Skeletal muscle satellite cell (primary cell): ENCODE data around the gene IRAK3.
"Not testable (repeated sequence)": the region's sequence is repeated elsewhere in the genome, so short reads cannot be mapped to it uniquely, and the experiment has no call there.

ENCODE experiments used
- H3K27me3 ChIP-seq: 2 replicates; pipeline ENCODE4 v1.7.0; 2013; ENCODE audit warnings: low read length; ENCODE audit not compliant: control insufficient read depth, insufficient read depth
- H3K36me3 ChIP-seq: 2 replicates; pipeline ENCODE4 v1.7.0; 2013; ENCODE audit warnings: mild to moderate bottlenecking, control low read depth, low read length; ENCODE audit not compliant: insufficient read depth
- H3K4me1 ChIP-seq: 2 replicates; pipeline ENCODE4 v1.7.0; 2013; ENCODE audit warnings: low read length; ENCODE audit not compliant: control insufficient read depth, insufficient read depth
- H3K4me2 ChIP-seq: 2 replicates; pipeline ENCODE4 v1.7.0; 2013; ENCODE audit warnings: mild to moderate bottlenecking, low read length
- H3K4me3 ChIP-seq: 2 replicates; pipeline ENCODE4 v1.7.0; 2013; ENCODE audit warnings: low read length
- H3K9ac ChIP-seq: 2 replicates; pipeline ENCODE4 v1.7.0; 2013; ENCODE audit warnings: mild to moderate bottlenecking, low read depth, low read length, moderate library complexity
- H3K9me3 ChIP-seq: replicated peaks from 2 replicates; pipeline ENCODE4 v1.7.0; 2013; ENCODE audit warnings: mild to moderate bottlenecking, control low read depth, low read length

The IRAK3 gene

DNA sequence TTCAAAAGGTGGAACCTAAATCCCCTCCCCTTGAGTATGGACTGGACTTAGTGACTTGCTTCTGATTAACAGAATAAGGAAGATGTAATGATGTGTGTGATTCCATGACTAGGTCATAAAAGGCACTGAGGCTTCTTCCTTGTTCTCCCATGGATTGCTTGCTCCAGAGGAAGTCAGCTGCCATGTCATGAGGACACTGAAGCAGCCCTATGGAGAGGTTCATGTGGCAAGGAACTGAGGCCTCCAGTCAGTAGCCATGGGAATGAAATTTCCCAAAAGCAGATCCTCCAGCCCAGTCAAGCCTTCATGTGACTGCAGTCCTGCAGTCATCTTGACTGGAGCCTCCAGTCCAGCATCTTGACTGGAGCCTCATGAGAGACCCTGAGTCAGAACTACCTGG is 29.9 kb upstream of the IRAK3 start:
- no peaks in the 10 kb centered on the region for H3K36me3 ChIP-seq
- H3K4me2 ChIP-seq, result no peak overlapping the region
- H3K9ac ChIP-seq, result no peak overlapping the region
- H3K9me3 ChIP-seq, result no peaks in the 10 kb centered on the region
- no peak overlapping the region for H3K4me3 ChIP-seq
- H3K27me3 ChIP-seq, result no peaks in the 10 kb centered on the region
- peaks cover 8% of the 10 kb centered on the region for H3K4me1 ChIP-seq

DNA sequence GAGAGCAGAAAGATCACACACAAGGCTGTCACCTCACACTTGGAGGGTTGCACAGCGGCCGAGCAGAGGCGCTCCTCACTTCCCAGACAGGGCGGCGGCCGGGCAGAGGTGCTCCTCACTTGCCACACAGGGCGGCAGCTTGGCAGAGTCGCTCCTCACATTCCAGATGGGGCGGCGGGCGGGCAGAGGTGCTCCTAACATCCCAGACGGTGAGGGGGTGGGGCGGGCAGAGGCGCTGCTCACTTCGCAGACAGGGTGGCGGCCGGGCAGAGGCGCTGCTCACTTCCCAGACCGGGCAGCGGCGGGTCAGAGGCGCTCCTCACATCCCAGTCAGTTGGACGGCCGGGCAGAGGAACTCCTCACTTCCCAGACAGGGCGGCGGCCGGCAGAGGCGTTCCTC is 28.3 kb upstream of the IRAK3 start:
- Histone ChIP-seq H3K4me2 (no peak overlapping the region), H3K4me1 (no peaks in the 10 kb centered on the region), H3K9me3 (no peaks in the 10 kb centered on the region), H3K4me3 (no peak overlapping the region), H3K9ac (no peak overlapping the region), H3K27me3 (no peaks in the 10 kb centered on the region), H3K36me3 (peaks cover 8% of the 10 kb centered on the region)

DNA sequence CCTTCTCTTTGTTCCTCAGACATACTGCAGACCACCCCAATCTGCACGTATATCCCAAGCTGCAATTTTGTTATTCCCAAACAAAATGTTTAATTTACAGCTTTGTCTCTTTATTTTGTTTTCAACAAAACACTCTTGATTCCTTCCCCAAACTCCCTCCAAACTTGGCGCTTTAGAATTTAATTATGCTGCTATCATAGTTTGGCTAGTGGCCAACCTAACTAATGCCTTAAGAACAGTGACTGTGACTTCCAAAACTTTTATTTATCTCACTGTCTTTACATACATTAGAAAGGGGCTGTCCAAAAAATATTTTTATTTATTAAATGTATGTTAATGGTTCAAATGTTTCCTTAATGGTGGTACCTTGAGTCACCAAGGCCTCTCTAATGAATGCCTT is 26.3 kb upstream of the IRAK3 start:
- H3K4me3 ChIP-seq, result no peak overlapping the region
- H3K36me3 ChIP-seq, result peaks cover 11% of the 10 kb centered on the region
- no peak overlapping the region for H3K9ac ChIP-seq
- no peaks in the 10 kb centered on the region for H3K27me3 ChIP-seq
- no peaks in the 10 kb centered on the region for H3K4me1 ChIP-seq
- H3K4me2 ChIP-seq, result no peak overlapping the region
- no peaks in the 10 kb centered on the region for H3K9me3 ChIP-seq

DNA sequence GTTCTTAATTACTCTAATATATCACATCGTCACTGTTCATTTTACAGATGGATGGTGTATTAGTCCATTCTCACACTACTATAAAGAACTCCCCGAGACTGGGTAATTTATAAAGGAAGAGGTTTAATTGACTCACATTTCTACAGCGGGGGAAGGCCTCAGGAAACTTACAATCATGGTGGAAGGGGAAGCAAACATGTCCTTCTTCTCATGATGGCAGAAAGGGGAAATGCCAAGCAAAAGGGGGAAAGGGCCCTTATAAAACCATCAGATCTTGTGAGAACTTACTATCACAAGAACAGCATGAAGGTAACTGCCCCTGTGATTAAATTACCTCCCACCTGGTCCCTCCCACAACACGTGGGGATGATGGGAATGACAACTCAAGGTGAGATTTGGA is 25.7 kb upstream of the IRAK3 start:
- Histone ChIP-seq H3K9ac (no peak overlapping the region), H3K9me3 (no peaks in the 10 kb centered on the region), H3K4me1 (peaks cover 5% of the 10 kb centered on the region), H3K4me3 (no peak overlapping the region), H3K36me3 (peaks cover 11% of the 10 kb centered on the region), H3K27me3 (no peaks in the 10 kb centered on the region), H3K4me2 (no peak overlapping the region)

DNA sequence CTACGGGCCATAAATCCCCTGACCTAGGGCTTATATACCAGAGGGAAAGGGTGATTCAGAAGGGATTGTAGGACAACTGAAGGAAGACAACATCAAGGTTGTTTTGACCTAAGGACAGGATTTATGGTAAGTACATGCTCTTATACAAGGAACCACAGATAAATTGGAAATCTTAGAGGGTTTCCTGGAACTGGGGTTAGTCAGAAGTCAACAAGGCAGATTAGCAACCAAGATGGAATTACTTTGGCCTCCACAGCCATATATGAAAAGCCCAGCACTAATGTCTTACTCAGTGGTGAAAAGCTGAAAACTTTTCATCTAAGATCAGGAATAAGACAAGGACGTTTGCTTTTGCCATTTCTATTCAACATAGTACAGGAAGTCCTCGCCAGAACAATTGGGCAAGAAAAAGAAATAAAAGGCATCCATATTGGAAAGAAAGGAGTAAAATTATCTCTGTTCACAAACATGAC is 24.6 kb upstream of the IRAK3 start:
- Histone ChIP-seq H3K4me1 (peaks cover 9% of the 10 kb centered on the region), H3K27me3 (no peaks in the 10 kb centered on the region), H3K36me3 (peaks cover 11% of the 10 kb centered on the region)

DNA sequence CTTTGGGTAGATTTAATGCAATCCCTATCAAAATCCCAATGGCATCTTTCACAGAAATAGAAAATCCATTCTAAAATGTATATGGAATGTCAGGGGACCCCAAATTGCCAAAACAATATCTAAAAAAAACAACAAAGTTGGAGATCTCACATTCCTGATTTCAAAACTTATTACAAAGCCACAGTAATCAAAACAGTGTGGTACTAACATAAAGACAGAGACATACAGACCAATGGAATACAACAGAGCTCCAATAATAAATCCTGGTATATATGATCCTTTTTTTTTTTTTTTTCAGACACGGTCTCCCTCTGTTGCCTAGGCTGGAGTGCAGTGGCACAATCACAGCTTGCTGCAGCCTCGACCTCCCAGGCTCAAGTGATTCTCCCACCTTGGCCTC is 23.9 kb upstream of the IRAK3 start:
- no peaks in the 10 kb centered on the region for H3K27me3 ChIP-seq
- no peaks in the 10 kb centered on the region for H3K9me3 ChIP-seq
- peaks cover 11% of the 10 kb centered on the region for H3K36me3 ChIP-seq
- no peak overlapping the region for H3K9ac ChIP-seq
- peaks cover 9% of the 10 kb centered on the region for H3K4me1 ChIP-seq
- H3K4me3 ChIP-seq, result no peak overlapping the region
- no peak overlapping the region for H3K4me2 ChIP-seq

More for the DNA sequence above, 24.6 kb upstream of the IRAK3 start:
- Histone ChIP-seq H3K9me3 (no peaks in the 10 kb centered on the region), H3K9ac (no peak overlapping the region), H3K4me2 (no peak overlapping the region), H3K4me3 (no peak overlapping the region)

DNA sequence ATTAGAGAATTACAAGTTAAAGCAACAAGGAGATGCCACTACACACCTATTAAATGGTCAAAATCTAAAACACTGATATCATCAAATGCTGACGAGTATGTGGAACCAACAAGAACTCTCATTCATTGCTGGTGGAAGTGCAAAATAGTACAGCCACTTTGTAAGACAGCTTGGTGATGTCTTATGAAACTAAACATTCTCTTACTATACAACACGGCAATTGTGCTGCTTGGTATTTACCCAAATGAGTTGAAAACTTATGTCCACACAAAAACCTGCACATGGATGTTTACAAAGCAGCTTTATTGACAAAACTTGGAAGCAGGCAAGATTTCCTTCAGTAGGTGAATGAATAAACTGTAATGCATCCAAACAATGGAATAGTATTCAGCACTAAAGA is 22.5 kb upstream of the IRAK3 start:
- peaks cover 9% of the 10 kb centered on the region for H3K4me1 ChIP-seq
- no peaks in the 10 kb centered on the region for H3K9me3 ChIP-seq
- peaks cover 11% of the 10 kb centered on the region for H3K36me3 ChIP-seq
- H3K9ac ChIP-seq, result no peak overlapping the region
- no peak overlapping the region for H3K4me3 ChIP-seq
- H3K27me3 ChIP-seq, result no peaks in the 10 kb centered on the region
- no peak overlapping the region for H3K4me2 ChIP-seq

DNA sequence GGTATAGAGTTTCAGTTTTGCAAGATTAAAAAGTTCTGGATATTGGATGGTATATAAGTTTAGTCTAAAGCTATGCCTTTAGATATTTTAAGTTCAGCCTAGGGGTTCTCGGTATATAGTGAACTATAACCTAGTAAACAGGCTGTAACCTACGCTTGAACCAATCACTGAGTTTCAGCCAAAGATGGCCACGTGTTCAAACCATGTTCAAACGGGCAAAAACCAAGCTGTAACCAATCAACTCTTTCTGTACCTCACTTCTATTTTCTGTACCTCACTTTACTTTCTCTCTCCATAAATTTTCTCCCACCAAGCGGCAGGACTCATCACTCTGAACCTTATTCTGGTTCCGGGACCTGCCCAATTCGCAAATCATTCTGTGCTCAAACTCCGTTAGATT is 20.6 kb upstream of the IRAK3 start:
- Histone ChIP-seq H3K36me3 (peaks cover 11% of the 10 kb centered on the region), H3K9me3 (no peaks in the 10 kb centered on the region), H3K27me3 (no peaks in the 10 kb centered on the region), H3K4me1 (peaks cover 9% of the 10 kb centered on the region), H3K4me3 (peak overlapping the region; percentile 98), H3K9ac (peak overlapping the region; percentile 96), H3K4me2 (peak overlapping the region; percentile 90)

DNA sequence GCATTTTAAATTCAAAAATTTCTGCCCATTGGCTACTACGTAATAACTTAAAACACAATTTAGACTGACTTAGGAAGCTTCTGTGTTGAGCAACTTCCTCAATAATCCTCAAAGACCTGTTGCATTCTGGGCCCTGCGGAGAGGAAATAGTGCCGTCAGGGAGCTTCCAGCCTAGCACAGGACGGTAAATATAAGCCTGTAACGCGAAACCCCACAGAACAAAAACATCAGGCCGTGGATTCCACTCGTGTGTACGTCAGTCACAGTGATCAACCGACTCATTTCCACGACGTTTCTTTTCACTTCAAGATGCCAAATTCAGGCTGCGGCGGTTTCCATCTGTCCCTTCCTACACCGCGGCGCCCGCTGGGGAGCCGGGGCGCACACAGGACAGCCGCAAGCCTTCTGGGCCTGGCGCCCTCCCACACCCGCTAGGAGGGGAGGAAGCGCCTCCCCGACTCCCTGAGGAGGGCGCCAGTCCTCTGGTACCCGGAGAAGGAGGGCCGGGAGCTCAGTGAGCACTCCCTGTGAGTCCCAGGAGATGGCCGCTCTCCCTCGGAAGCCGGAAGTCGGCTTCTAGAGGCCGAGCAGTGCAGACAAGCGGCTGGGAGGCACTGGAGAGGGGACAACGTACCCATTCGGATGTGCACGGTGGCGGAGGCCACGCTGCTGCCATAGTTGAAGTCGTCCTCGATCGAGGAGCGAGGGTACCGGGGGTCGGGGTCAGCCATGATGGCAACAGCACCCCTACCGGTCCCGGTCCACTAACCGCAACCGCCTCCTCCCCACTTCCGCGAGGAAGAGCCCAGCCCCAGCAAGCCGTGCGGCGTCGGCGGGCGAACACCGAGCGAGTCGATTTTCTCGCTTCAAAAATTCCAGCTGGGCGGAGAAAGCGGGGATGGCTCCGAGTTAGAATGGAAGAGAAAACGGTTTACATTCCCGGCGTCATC is 19.5 kb upstream of the IRAK3 start, which contains the start of gene TMBIM4:
Gene TMBIM4 (minus strand): TSS at position 776 of the 950 bp plus-strand sequence. CDS start 45 bp downstream, at position 731.
- no peaks in the 10 kb centered on the region for H3K9me3 ChIP-seq
- no peaks in the 10 kb centered on the region for H3K27me3 ChIP-seq
- H3K9ac ChIP-seq, result peak within 1 kb of the TSS; percentile 96
- peak within 1 kb of the TSS; percentile 98 for H3K4me3 ChIP-seq
- peaks cover 11% of the 10 kb centered on the region for H3K36me3 ChIP-seq
- peak within 1 kb of the TSS; percentile 90 for H3K4me2 ChIP-seq
- H3K4me1 ChIP-seq, result peaks cover 9% of the 10 kb centered on the region

DNA sequence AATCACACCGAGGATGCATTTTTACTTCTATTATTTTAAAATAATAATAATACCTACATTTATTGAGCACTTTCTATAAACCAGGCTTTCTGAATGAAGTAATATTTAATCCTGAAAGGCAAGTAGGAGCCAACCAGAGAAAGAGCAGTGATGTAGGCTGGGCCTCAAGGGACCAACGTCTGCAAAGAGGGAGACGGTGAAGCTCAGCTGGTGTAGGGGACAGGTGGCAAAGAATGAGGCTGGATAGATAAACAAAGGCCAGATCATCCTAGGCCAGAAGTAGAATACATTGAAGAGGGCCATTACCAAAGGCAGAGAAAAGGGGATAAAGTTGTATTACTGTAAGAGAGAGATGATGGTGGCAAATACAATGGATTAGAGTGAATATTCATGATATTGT is 18.4 kb upstream of the IRAK3 start:
- Histone ChIP-seq H3K36me3 (peaks cover 5% of the 10 kb centered on the region), H3K4me1 (peaks cover 9% of the 10 kb centered on the region), H3K4me3 (peak overlapping the region; percentile 98), H3K27me3 (no peaks in the 10 kb centered on the region), H3K9me3 (no peaks in the 10 kb centered on the region), H3K9ac (peak overlapping the region; percentile 96), H3K4me2 (peak overlapping the region; percentile 90)

DNA sequence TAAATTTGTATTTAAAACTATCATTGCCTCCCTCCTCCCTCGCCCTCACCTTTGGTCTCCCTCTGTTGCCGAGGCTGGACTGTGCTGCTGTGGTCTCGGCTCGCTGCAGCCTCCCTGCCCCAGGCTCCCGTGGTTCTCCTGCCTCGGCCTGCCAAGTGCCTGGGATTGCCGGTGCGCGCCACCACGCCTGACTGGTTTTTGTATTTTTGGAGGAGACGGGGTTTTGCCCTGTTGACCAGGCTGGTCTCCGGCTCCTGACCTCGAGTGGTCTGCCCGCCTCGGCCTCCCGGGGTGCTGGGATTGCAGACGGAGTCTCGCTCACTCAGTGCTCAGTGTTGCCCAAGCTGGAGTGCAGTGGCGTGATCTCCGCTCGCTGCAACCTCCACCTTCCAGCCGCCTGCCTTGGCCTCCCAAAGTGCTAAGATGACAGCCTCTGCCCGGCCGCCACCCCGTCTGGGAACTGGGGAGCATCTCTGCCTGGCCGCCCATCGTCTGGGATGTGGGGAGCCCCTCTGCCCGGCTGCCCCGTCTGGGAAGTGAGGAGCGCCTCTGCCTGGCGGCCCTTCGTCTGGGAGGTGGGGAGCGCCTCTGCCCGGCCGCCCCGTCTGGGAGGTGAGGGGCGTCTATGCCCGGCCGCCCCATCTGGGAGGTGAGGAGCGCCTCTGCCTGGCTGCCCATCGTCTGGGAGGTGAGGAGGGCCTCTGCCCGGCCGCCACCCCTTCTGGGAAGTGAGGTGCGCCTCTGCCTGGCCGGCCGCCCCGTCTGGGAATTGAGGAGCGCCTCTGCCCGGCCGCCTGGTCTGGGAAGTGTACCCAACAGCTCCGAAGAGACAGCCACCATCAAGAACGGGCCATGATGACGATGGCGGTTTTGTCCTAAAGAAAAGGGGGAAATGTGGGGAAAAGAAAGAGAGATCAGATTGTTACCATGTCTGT is 14.4 kb upstream of the IRAK3 start:
- peaks cover 15% of the 10 kb centered on the region for H3K27me3 ChIP-seq
- not testable (repeated sequence) for H3K9me3 ChIP-seq, H3K4me1 ChIP-seq, H3K4me2 ChIP-seq, H3K4me3 ChIP-seq, H3K36me3 ChIP-seq, H3K9ac ChIP-seq
